Activated CD4-positive, alpha-beta T cell treated with anti-CD3 and anti-CD28 coated beads, Interleukin-10, Interleukin-2, amounts not matched to agents 100 ng/mL and 50 ng/mL, durations not matched to agents 16 hours and 8 hours (primary cell): ENCODE measurements around the gene CHCHD3.

ENCODE experiments used
- DNase-seq: peaks from one replicate; pipeline ENCODE4 v3.0.0-alpha.2; 2020

The CHCHD3 gene

GRCh38 chr7:133076142-133076541 is 5.7 kb downstream of the CHCHD3 start:
- DNase-seq = no peak

GRCh38 chr7:133071506-133071905 is 10.4 kb downstream of the CHCHD3 start:
- no peak for DNase-seq

- DNase-seq = no peak
Observed at GRCh38 chr7:133070562-133070961, 11.3 kb downstream of the CHCHD3 start.

GRCh38 chr7:133065301-133065700 is 16.6 kb downstream of the CHCHD3 start:
- DNase-seq = no peak

- no peak for DNase-seq
Observed at GRCh38 chr7:133064082-133064820, 17.6 kb downstream of the CHCHD3 start.

- no peak for DNase-seq
Observed at GRCh38 chr7:133061792-133062191, 20.1 kb downstream of the CHCHD3 start.

- DNase-seq = no peak
Observed at GRCh38 chr7:133061357-133061756, 20.5 kb downstream of the CHCHD3 start.

- no peak for DNase-seq
Observed at GRCh38 chr7:133060004-133060403, 21.9 kb downstream of the CHCHD3 start.

- DNase-seq = no peak
Observed at GRCh38 chr7:133059263-133059662, 22.6 kb downstream of the CHCHD3 start.

- DNase-seq = no peak
Observed at GRCh38 chr7:133056370-133057238, 25.3 kb downstream of the CHCHD3 start.

GRCh38 chr7:133054162-133054840 is 27.6 kb downstream of the CHCHD3 start:
- DNase-seq = no peak

GRCh38 chr7:133053321-133053891 is 28.5 kb downstream of the CHCHD3 start:
- peak; percentile 15 for DNase-seq

GRCh38 chr7:133052826-133053225 is 29.1 kb downstream of the CHCHD3 start:
- no peak for DNase-seq

- DNase-seq = no peak
Observed at GRCh38 chr7:133052401-133052756, 29.5 kb downstream of the CHCHD3 start.

- no peak for DNase-seq
Observed at GRCh38 chr7:133051719-133052400, 30.0 kb downstream of the CHCHD3 start.

GRCh38 chr7:133051066-133051465 is 30.8 kb downstream of the CHCHD3 start:
- no peak for DNase-seq

- DNase-seq = no peak
Observed at GRCh38 chr7:133050200-133050995, 31.5 kb downstream of the CHCHD3 start.

GRCh38 chr7:133048589-133048988 is 33.3 kb downstream of the CHCHD3 start:
- DNase-seq = no peak

GRCh38 chr7:133047321-133047720 is 34.6 kb downstream of the CHCHD3 start:
- DNase-seq = no peak

- no peak for DNase-seq
Observed at GRCh38 chr7:133044722-133045473, 37.0 kb downstream of the CHCHD3 start.

- no peak for DNase-seq
Observed at GRCh38 chr7:133040674-133041073, 41.2 kb downstream of the CHCHD3 start.
